Endodermal cell (in vitro differentiated cells): ENCODE data around the gene CHID1. TPM values are rescaled to one million over a fixed set of nuclear protein-coding genes. Genes with fewer than 3 reads are reported as not detected.

Experiments used
- DNase-seq: peaks from one replicate; pipeline ENCODE4 v3.0.0-alpha.2; 2017
- H3K27ac ChIP-seq: 2 replicates; pipeline ENCODE4 v1.5.1; 2013; ENCODE audit warnings: mild to moderate bottlenecking, low read depth, low read length, moderate library complexity
- H3K27me3 ChIP-seq: 2 replicates; pipeline ENCODE4 v1.6.1; 2013; ENCODE audit warnings: mild to moderate bottlenecking, low read length, moderate library complexity; ENCODE audit not compliant: insufficient read depth, control insufficient read depth, poor library complexity, severe bottlenecking
- H3K36me3 ChIP-seq: 2 replicates; pipeline ENCODE4 v1.7.0; 2013; ENCODE audit warnings: mild to moderate bottlenecking, low read length, moderate library complexity; ENCODE audit not compliant: control insufficient read depth, insufficient read depth
- H3K4me1 ChIP-seq: one replicate; pipeline ENCODE4 v1.7.0; 2013; ENCODE audit warnings: low read length; ENCODE audit not compliant: control insufficient read depth, insufficient read depth
- H3K4me3 ChIP-seq: 2 replicates; pipeline ENCODE4 v1.5.1; 2013; ENCODE audit warnings: mild to moderate bottlenecking, low read length, moderate library complexity
- H3K9ac ChIP-seq: 2 replicates; pipeline ENCODE4 v1.6.1; 2013; ENCODE audit warnings: mild to moderate bottlenecking, low read length, moderate library complexity; ENCODE audit not compliant: poor library complexity, severe bottlenecking; ENCODE audit errors: extremely low read depth
- H3K9me3 ChIP-seq: 2 replicates; pipeline ENCODE4 v1.6.1; 2013; ENCODE audit warnings: mild to moderate bottlenecking, low read length, moderate library complexity; ENCODE audit not compliant: control insufficient read depth
- H3K27ac Mint-ChIP-seq: 2 replicates; pipeline ENCODE4 v1.8.0; 2020; ENCODE audit warnings: mixed read lengths
- H3K27me3 Mint-ChIP-seq: 2 replicates; pipeline ENCODE4 v1.8.0; 2021; ENCODE audit warnings: mild to moderate bottlenecking, mixed read lengths; ENCODE audit not compliant: insufficient read depth
- H3K36me3 Mint-ChIP-seq: 2 replicates; pipeline ENCODE4 v1.8.0; 2020; ENCODE audit warnings: low read depth, mixed read lengths
- H3K4me1 Mint-ChIP-seq: 2 replicates; pipeline ENCODE4 v1.8.0; 2020; ENCODE audit warnings: mixed read lengths
- H3K4me3 Mint-ChIP-seq: 2 replicates; pipeline ENCODE4 v1.8.0; 2020; ENCODE audit warnings: mild to moderate bottlenecking, moderate library complexity, mixed read lengths
- H3K9me3 Mint-ChIP-seq: 2 replicates; pipeline ENCODE4 v1.8.0; 2020; ENCODE audit warnings: mild to moderate bottlenecking, mixed read lengths
- WGBS, 2 experiments: methylation state at CpG; one replicate each; pipeline versions ENCODE4 v1.1.5 to v1.1.7; 2013; ENCODE audit warnings: missing lambda C conversion rate in 2 of 2, mixed read lengths in 1 of 2; ENCODE audit not compliant: insufficient coverage in 1 of 2, insufficient read length in 1 of 2; 5-methylcytosine and 5-hydroxymethylcytosine counted together
- total RNA-seq, 2 donors: library from RNA; stranded (reverse); fragmentation: NEBNext Ultra II Directional in 1 of 2; extraction: Animal tissue kit (Norgen Biotek cat#: 25700) in 1 of 2; gene quantifications; 2 replicates in 1 of 2; 3 replicates in 1 of 2; pipeline ENCODE4 v1.2.1, GENCODE V29; 2021
- TF ChIP-seq, protein P1 (sequence below): fragments of 200-600 bp; sonication (generic); conservative IDR thresholded peaks from 2 replicates; pipeline ENCODE4 v1.5.0; 2021; ENCODE audit warnings: antibody characterized with exemption, mild to moderate bottlenecking

Gene CHID1
- total RNA-seq, 2 donors from 2014 or later: 82.0 to 83.5 TPM

DNA sequence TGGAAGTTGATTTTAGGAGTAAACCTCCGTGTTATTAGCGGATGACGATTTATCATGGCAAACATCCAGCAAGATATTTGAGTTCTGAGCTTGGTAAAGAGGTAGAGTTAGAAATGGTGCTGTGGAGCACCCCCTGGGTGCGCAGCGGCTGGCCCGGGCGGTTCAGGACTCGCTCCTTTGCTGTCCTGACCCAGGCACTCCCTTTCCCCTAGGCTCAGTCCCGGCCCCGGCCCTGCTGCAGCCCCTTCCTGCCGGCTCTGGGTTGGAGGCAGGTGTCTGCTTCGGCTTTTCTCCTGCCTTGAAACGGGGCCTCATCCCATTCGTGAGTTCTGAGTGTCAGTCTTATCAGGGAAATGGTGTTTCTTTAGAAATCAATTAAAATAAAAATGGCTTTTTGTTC lies 48.4 kb upstream of the CHID1 start:
- peaks cover 9% of the 10 kb centered on the region for H3K4me1 ChIP-seq

GRCh38 chr11:958101-958500 lies 47.5 kb upstream of the CHID1 start:
- H3K4me3 ChIP-seq: no peak overlapping the region
- 91 to 93% methylated on average over 6 to 7 of the region's 7 CpGs for WGBS, 2 experiments
- TF ChIP-seq, protein P1, sequence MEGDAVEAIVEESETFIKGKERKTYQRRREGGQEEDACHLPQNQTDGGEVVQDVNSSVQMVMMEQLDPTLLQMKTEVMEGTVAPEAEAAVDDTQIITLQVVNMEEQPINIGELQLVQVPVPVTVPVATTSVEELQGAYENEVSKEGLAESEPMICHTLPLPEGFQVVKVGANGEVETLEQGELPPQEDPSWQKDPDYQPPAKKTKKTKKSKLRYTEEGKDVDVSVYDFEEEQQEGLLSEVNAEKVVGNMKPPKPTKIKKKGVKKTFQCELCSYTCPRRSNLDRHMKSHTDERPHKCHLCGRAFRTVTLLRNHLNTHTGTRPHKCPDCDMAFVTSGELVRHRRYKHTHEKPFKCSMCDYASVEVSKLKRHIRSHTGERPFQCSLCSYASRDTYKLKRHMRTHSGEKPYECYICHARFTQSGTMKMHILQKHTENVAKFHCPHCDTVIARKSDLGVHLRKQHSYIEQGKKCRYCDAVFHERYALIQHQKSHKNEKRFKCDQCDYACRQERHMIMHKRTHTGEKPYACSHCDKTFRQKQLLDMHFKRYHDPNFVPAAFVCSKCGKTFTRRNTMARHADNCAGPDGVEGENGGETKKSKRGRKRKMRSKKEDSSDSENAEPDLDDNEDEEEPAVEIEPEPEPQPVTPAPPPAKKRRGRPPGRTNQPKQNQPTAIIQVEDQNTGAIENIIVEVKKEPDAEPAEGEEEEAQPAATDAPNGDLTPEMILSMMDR: no peak
- Mint-ChIP-seq H3K36me3 (peaks cover 40% of the 10 kb centered on the region), H3K27ac (peak overlapping the region; percentile 67), H3K4me3 (no peak overlapping the region), H3K4me1 (peaks cover 25% of the 10 kb centered on the region), H3K9me3 (no peaks in the 10 kb centered on the region), H3K27me3 (no peaks in the 10 kb centered on the region)
- peaks cover 52% of the 10 kb centered on the region for H3K36me3 ChIP-seq
- H3K27me3 ChIP-seq: no peaks in the 10 kb centered on the region
- H3K4me1 ChIP-seq: peaks cover 13% of the 10 kb centered on the region
- H3K9me3 ChIP-seq: no peaks in the 10 kb centered on the region
- no peak overlapping the region for H3K27ac ChIP-seq
- no peak for DNase-seq
- H3K9ac ChIP-seq: no peak overlapping the region

More for the DNA sequence above, 48.4 kb upstream of the CHID1 start:
- Histone ChIP-seq H3K27me3 (no peaks in the 10 kb centered on the region), H3K4me3 (no peak overlapping the region), H3K27ac (no peak overlapping the region), H3K9ac (no peak overlapping the region), H3K36me3 (peaks cover 57% of the 10 kb centered on the region), H3K9me3 (peaks cover 2% of the 10 kb centered on the region)
- peaks cover 47% of the 10 kb centered on the region for H3K36me3 Mint-ChIP-seq
- peak overlapping the region; percentile 15 for H3K27ac Mint-ChIP-seq
- H3K4me1 Mint-ChIP-seq: peaks cover 18% of the 10 kb centered on the region
- no peak for DNase-seq
- H3K27me3 Mint-ChIP-seq: no peaks in the 10 kb centered on the region
- H3K9me3 Mint-ChIP-seq: peaks cover 3% of the 10 kb centered on the region
- 91 to 92% methylated on average over 9 to 14 of the region's 14 CpGs for WGBS, 2 experiments
- no peak overlapping the region for H3K4me3 Mint-ChIP-seq
- TF ChIP-seq, protein P1: no peak

DNA sequence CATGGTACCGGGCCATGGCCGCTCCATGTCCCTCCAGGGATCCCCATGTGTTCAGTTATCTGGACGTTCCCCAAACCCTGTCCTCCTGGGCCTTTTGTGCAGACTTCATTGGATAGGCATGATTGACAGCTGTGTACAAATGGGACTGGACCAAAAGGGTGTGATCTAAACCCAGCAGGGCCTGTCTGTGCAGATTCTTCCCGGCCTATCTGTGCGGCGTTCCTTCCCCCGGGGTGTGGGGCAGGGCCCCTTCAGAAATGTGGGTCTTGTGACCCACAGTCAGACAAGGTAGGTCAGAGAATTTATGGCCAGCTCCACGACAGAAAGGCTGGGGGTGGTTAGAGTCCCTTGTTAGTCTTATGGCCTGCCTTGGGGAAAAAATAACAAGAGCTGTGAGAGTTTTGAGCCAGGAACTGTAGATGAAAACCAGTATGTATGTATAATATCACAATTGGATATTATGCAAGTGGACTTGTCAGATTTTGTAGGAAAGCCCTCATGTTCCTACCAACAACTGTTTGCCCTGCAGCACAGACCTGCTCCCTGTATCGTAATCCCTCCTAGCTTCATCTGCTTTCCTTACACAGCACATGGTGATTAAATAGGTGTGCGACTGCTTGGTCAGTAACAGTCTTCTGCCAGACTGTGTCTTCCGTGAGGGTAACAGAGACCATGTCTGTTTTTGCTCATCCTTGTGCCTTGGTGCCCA lies 46.8 kb upstream of the CHID1 start:
- Histone ChIP-seq H3K9ac (no peak overlapping the region), H3K4me3 (no peak overlapping the region), H3K9me3 (no peaks in the 10 kb centered on the region), H3K36me3 (peaks cover 49% of the 10 kb centered on the region), H3K27ac (no peak overlapping the region), H3K4me1 (peaks cover 15% of the 10 kb centered on the region), H3K27me3 (no peaks in the 10 kb centered on the region)
- Mint-ChIP-seq H3K27ac (peak overlapping the region; percentile 67), H3K4me3 (no peak overlapping the region), H3K36me3 (peaks cover 36% of the 10 kb centered on the region), H3K27me3 (no peaks in the 10 kb centered on the region), H3K9me3 (no peaks in the 10 kb centered on the region), H3K4me1 (peaks cover 32% of the 10 kb centered on the region)
- TF ChIP-seq, protein P1: no peak
- no peak for DNase-seq
- WGBS, 2 experiments: 87 to 94% methylated on average over 10 to 11 of the region's 11 CpGs
